SK-N-SH (cell line): Measurements from ENCODE around the gene RUVBL1. TPM values are rescaled to one million over a fixed set of nuclear protein-coding genes. Genes with fewer than 3 reads are reported as not detected.

Source experiments
- CTCF ChIA-PET: fragments of 300-600, 350-600 bp; formaldehyde crosslinking; extraction: SDS; loops from one replicate; lab custom pipeline; 2021; lab: Yijun Ruan, JAX
- POLR2A ChIA-PET: fragments of 350-600 bp; sonication (Branson Sonifier 250); formaldehyde crosslinking; extraction: SDS; loops from one replicate; lab custom pipeline; 2020; ENCODE audit warnings: antibody characterized with exemption, inconsistent platforms; lab: Yijun Ruan, JAX
- DNase-seq: peaks from one replicate; pipeline ENCODE4 v3.0.0; 2012
- H2AFZ ChIP-seq: fragments of 200-600 bp; sonication (generic); 2 replicates; pipeline ENCODE4 v1.8.1; 2016; ENCODE audit warnings: antibody characterized with exemption, mild to moderate bottlenecking, low read depth
- H3F3A ChIP-seq: fragments of 200-600 bp; sonication (generic); replicated peaks from 2 replicates; pipeline ENCODE3; 2016; ENCODE audit warnings: antibody characterized with exemption, mild to moderate bottlenecking; ENCODE audit not compliant: insufficient read depth
- H3K27ac ChIP-seq, 2 experiments: fragments of 200-500 bp in 1 of 2; fragments of 200-600 bp in 1 of 2; sonication (Bioruptor generic) in 1 of 2; sonication (generic), shearing (Covaris generic) in 1 of 2; 2 replicates each; pipeline versions ENCODE4 v1.5.1 to v1.6.1; 2014 to 2016; ENCODE audit warnings: low read depth in 2 of 2, inconsistent platforms in 1 of 2, low read length in 1 of 2, mild to moderate bottlenecking in 1 of 2, mixed read lengths in 1 of 2
- H3K27me3 ChIP-seq: fragments of 200-600 bp; sonication (generic), shearing (Covaris generic); 2 replicates; pipeline ENCODE4 v1.6.1; 2016; ENCODE audit warnings: mixed run types; ENCODE audit not compliant: insufficient read depth
- H3K36me3 ChIP-seq, 2 experiments: fragments of 200-500 bp in 1 of 2; fragments of 200-600 bp in 1 of 2; sonication (Bioruptor generic) in 1 of 2; sonication (generic) in 1 of 2; replicated peaks in 1 of 2; 2 replicates each; pipeline versions ENCODE3 to v1.5.1; 2014 to 2016; ENCODE audit warnings: low read length in 1 of 2, mild to moderate bottlenecking in 1 of 2; ENCODE audit not compliant: insufficient read depth in 2 of 2, control insufficient read depth in 1 of 2
- H3K4me1 ChIP-seq, 2 experiments: fragments of 200-500 bp in 1 of 2; fragments of 200-600 bp in 1 of 2; sonication (Bioruptor generic) in 1 of 2; sonication (generic), shearing (Covaris generic) in 1 of 2; 2 replicates each; pipeline versions ENCODE4 v1.5.1 to v1.6.1; 2014 to 2016; ENCODE audit warnings: low read depth in 1 of 2, low read length in 1 of 2, mixed run types in 1 of 2; ENCODE audit not compliant: insufficient read depth in 2 of 2, control insufficient read depth in 1 of 2
- H3K4me2 ChIP-seq: fragments of 200-600 bp; sonication (generic), shearing (Covaris generic); 2 replicates; pipeline ENCODE4 v1.6.1; 2017; ENCODE audit warnings: mixed run types
- H3K4me3 ChIP-seq, 2 experiments: fragments of 200-500 bp in 1 of 2; fragments of 200-600 bp in 1 of 2; sonication (Bioruptor generic) in 1 of 2; sonication (generic), shearing (Covaris generic) in 1 of 2; 2 replicates each; pipeline versions ENCODE4 v1.5.1 to v1.8.1; 2014 to 2016; ENCODE audit warnings: low read depth in 2 of 2, inconsistent platforms in 1 of 2, low read length in 1 of 2, mild to moderate bottlenecking in 1 of 2, mixed read lengths in 1 of 2, moderate library complexity in 1 of 2
- H3K79me2 ChIP-seq: fragments of 200-600 bp; sonication (generic); 2 replicates; pipeline ENCODE4 v1.8.1; 2017; ENCODE audit warnings: mild to moderate bottlenecking; ENCODE audit not compliant: insufficient read depth
- H3K9ac ChIP-seq: fragments of 200-600 bp; sonication (generic); 2 replicates; pipeline ENCODE4 v1.6.1; 2017; ENCODE audit warnings: mixed run types
- H3K9me2 ChIP-seq: fragments of 200-600 bp; sonication (generic); 2 replicates; pipeline ENCODE4 v1.6.1; 2017; ENCODE audit warnings: mixed run types
- H3K9me3 ChIP-seq: fragments of 200-600 bp; sonication (generic); 2 replicates; pipeline ENCODE4 v1.6.1; 2017; ENCODE audit warnings: mixed run types, mild to moderate bottlenecking, moderate library complexity
- H4K20me1 ChIP-seq: fragments of 200-600 bp; sonication (generic); 2 replicates; pipeline ENCODE4 v1.6.1; 2017; ENCODE audit warnings: mild to moderate bottlenecking, mixed run types; ENCODE audit not compliant: insufficient read depth
- CHD2 ChIP-seq: fragments of 150-350 bp; IDR thresholded peaks from 2 replicates; pipeline ENCODE4 v1.6.1; 2018; ENCODE audit warnings: low read length; ENCODE audit not compliant: partially characterized antibody
- ELF1 ChIP-seq: IDR thresholded peaks from 2 replicates; pipeline ENCODE4 v1.4.0; 2012
- FOSL2 ChIP-seq: IDR thresholded peaks from 2 replicates; pipeline ENCODE4 v1.4.0; 2012; ENCODE audit warnings: low read depth, mild to moderate bottlenecking, moderate library complexity, borderline replicate concordance
- FOXJ3 ChIP-seq: sonication (generic); formaldehyde crosslinking; IDR thresholded peaks from 2 replicates; pipeline ENCODE4 v1.5.1; 2020; ENCODE audit warnings: mild to moderate bottlenecking, missing genetic modification reagents
- MXI1 ChIP-seq: IDR thresholded peaks from 2 replicates; pipeline ENCODE4 v1.6.1; 2012; ENCODE audit warnings: mild to moderate bottlenecking, low read depth, low read length, improper control_type of control experiment
- POLR2AphosphoS5 ChIP-seq: IDR thresholded peaks from 2 replicates; pipeline ENCODE4 v1.6.1; 2012; ENCODE audit warnings: low read depth, low read length
- RCOR1 ChIP-seq: fragments of 150-350 bp; IDR thresholded peaks from 2 replicates; pipeline ENCODE4 v1.6.1; 2017; ENCODE audit warnings: antibody characterized with exemption, low read length
- RXRA ChIP-seq: IDR thresholded peaks from 2 replicates; pipeline ENCODE4 v1.4.0; 2012; ENCODE audit warnings: low read depth, mild to moderate bottlenecking, borderline replicate concordance
- SIN3A ChIP-seq: IDR thresholded peaks from 2 replicates; pipeline ENCODE4 v1.6.1; 2012; ENCODE audit warnings: low read depth, mild to moderate bottlenecking, low read length, moderate library complexity, borderline replicate concordance
- TAF1 ChIP-seq: IDR thresholded peaks from 2 replicates; pipeline ENCODE4 v1.6.1; 2012; ENCODE audit warnings: low read depth, mild to moderate bottlenecking, low read length, moderate library complexity, borderline replicate concordance
- TCF12 ChIP-seq: IDR thresholded peaks from 2 replicates; pipeline ENCODE4 v1.4.0; 2012
- WGBS: methylation state at CpG from one replicate; pipeline ENCODE4 v1.1.6; 2017; ENCODE audit warnings: low lambda C conversion rate; 5-methylcytosine and 5-hydroxymethylcytosine counted together
- polyA plus RNA-seq, 3 experiments: library from polyadenylated mRNA; depleted of rRNA; stranded (reverse); fragments of >200 nt; gene quantifications; 2 replicates each; pipeline ENCODE4 v1.2.3, GENCODE V29; 2012
- TF ChIP-seq, protein P1 (sequence below): fragments of 150-350 bp; IDR thresholded peaks from 2 replicates; pipeline ENCODE4 v1.6.1; 2017; ENCODE audit warnings: antibody characterized with exemption, low read length, low read depth, borderline replicate concordance
- TF ChIP-seq, protein P2 (sequence below): IDR thresholded peaks from 2 replicates; pipeline ENCODE4 v1.6.1; 2012; ENCODE audit warnings: mild to moderate bottlenecking, low read depth, low read length, moderate library complexity
- TF ChIP-seq, protein P3 (sequence below): IDR thresholded peaks from 2 replicates; pipeline ENCODE4 v1.4.0; 2012; ENCODE audit warnings: low read depth, borderline replicate concordance

RUVBL1 gene
- polyA plus RNA-seq, 1 of the 3 experiments (the other 2 are of a cell fraction) = 140 TPM

DNA sequence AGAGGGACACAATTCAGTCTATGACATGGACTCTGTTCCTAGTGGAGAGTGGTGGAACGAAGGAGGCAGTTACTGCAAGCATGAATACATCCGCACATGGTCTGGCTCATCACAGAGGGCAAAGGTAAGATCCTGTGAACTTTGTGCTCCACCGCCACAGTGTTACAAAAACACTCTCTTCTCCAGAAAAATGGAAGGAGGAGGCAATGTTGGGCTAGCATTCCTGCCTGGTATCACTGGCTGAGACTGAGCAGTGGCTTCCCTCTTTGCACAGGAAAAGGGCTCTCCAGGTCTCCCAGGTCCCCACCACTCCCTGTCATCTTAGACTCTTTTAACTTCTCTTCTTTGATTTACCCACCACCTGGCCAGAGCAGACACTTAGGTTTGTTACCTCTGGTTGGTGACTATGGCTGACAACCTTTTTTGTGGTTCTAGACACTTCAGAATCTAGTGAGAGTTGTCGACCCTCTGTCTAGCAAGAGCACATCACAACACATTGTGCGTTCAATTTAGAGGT lies 28.2 kb upstream of the RUVBL1 start:
- Histone ChIP-seq H3K27ac (no peak overlapping the region; a peak in 1 of 4 replicates), H4K20me1 (no peaks in the 10 kb centered on the region), H3K4me2 (no peak overlapping the region), H3K9ac (no peak overlapping the region), H3K9me2 (no peaks in the 10 kb centered on the region), H3K9me3 (no peaks in the 10 kb centered on the region), H3F3A (peaks cover 18% of the 10 kb centered on the region), H2AFZ (no peak overlapping the region), H3K27me3 (no peaks in the 10 kb centered on the region), H3K36me3 (peaks cover 3 to 9% of the 10 kb centered on the region in 2 experiments), H3K4me3 (no peak overlapping the region), H3K4me1 (peaks cover 4% of the 10 kb centered on the region in 2 experiments; a peak in 1 of 4 replicates), H3K79me2 (peaks cover 18% of the 10 kb centered on the region)
- TF ChIP-seq, protein P1, sequence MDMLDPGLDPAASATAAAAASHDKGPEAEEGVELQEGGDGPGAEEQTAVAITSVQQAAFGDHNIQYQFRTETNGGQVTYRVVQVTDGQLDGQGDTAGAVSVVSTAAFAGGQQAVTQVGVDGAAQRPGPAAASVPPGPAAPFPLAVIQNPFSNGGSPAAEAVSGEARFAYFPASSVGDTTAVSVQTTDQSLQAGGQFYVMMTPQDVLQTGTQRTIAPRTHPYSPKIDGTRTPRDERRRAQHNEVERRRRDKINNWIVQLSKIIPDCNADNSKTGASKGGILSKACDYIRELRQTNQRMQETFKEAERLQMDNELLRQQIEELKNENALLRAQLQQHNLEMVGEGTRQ = no peak
- TF ChIP-seq RXRA (no peak), TCF12 (no peak), CHD2 (no peak), RCOR1 (no peak), FOSL2 (no peak), SIN3A (no peak), MXI1 (no peak), POLR2AphosphoS5 (no peak), TAF1 (no peak), ELF1 (no peak), FOXJ3 (no peak)
- TF ChIP-seq, protein P2, sequence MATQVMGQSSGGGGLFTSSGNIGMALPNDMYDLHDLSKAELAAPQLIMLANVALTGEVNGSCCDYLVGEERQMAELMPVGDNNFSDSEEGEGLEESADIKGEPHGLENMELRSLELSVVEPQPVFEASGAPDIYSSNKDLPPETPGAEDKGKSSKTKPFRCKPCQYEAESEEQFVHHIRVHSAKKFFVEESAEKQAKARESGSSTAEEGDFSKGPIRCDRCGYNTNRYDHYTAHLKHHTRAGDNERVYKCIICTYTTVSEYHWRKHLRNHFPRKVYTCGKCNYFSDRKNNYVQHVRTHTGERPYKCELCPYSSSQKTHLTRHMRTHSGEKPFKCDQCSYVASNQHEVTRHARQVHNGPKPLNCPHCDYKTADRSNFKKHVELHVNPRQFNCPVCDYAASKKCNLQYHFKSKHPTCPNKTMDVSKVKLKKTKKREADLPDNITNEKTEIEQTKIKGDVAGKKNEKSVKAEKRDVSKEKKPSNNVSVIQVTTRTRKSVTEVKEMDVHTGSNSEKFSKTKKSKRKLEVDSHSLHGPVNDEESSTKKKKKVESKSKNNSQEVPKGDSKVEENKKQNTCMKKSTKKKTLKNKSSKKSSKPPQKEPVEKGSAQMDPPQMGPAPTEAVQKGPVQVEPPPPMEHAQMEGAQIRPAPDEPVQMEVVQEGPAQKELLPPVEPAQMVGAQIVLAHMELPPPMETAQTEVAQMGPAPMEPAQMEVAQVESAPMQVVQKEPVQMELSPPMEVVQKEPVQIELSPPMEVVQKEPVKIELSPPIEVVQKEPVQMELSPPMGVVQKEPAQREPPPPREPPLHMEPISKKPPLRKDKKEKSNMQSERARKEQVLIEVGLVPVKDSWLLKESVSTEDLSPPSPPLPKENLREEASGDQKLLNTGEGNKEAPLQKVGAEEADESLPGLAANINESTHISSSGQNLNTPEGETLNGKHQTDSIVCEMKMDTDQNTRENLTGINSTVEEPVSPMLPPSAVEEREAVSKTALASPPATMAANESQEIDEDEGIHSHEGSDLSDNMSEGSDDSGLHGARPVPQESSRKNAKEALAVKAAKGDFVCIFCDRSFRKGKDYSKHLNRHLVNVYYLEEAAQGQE = no peak
- TF ChIP-seq, protein P3, sequence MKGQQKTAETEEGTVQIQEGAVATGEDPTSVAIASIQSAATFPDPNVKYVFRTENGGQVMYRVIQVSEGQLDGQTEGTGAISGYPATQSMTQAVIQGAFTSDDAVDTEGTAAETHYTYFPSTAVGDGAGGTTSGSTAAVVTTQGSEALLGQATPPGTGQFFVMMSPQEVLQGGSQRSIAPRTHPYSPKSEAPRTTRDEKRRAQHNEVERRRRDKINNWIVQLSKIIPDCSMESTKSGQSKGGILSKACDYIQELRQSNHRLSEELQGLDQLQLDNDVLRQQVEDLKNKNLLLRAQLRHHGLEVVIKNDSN = no peak
- 95% methylated on average over 5 of the region's 5 CpGs for WGBS
- ChIA-PET CTCF (no interaction called here), POLR2A (no interaction called here)
- no peak for DNase-seq
